ENCODE results near the gene SLC36A3.
A peak's percentile ranks its signal among the peaks of the same experiment; 100 is the strongest.
"Not testable (repeated sequence)": the region's sequence is repeated elsewhere in the genome, so short reads cannot be mapped to it uniquely, and the experiment has no call there.

Gene SLC36A3

GRCh38 chr5:151237685-151238084 is 65.9 kb downstream of the SLC36A3 start:
- DNase-seq, result no peak

GRCh38 chr5:151236888-151237287 is 66.7 kb downstream of the SLC36A3 start:
- no peak for DNase-seq

GRCh38 chr5:151235239-151235571 is 68.4 kb downstream of the SLC36A3 start:
- not testable (repeated sequence) for DNase-seq

GRCh38 chr5:151234476-151235238 is 68.9 kb downstream of the SLC36A3 start:
- DNase-seq, result peak; percentile 50

GRCh38 chr5:151233616-151234085 is 69.9 kb downstream of the SLC36A3 start:
- no peak for DNase-seq

GRCh38 chr5:151231359-151231758 is 72.2 kb downstream of the SLC36A3 start:
- no peak for DNase-seq

- DNase-seq, result no peak
Measured at GRCh38 chr5:151230048-151230680, 73.4 kb downstream of the SLC36A3 start.

GRCh38 chr5:151228986-151229385 is 74.6 kb downstream of the SLC36A3 start:
- no peak for DNase-seq

- DNase-seq, result no peak
Measured at GRCh38 chr5:151227918-151228447, 75.6 kb downstream of the SLC36A3 start.

Data from inflammatory macrophage treated with lipopolysaccharide for 4 hours (primary cell).